HG02885 (cell line): ENCODE results near the gene BCAS3.

Source experiments
- ATAC-seq: cut with Tn5 transposase; IDR thresholded peaks from one replicate; pipeline ENCODE4 v1.9.1; 2021; ENCODE audit warnings: mild to moderate bottlenecking; ENCODE audit not compliant: unreplicated experiment, poor library complexity

BCAS3 gene

GRCh38 chr17:61294777-61295176, 617.1 kb downstream of the BCAS3 start:
- ATAC-seq: no peak

- ATAC-seq: no peak
Measured at GRCh38 chr17:61296058-61296457, 618.4 kb downstream of the BCAS3 start.

GRCh38 chr17:61299517-61300513, 622.2 kb downstream of the BCAS3 start:
- ATAC-seq: no peak

- ATAC-seq: no peak
Measured at GRCh38 chr17:61302953-61303816, 625.5 kb downstream of the BCAS3 start.

- no peak for ATAC-seq
Measured at GRCh38 chr17:61303817-61304096, 626.1 kb downstream of the BCAS3 start.

- no peak for ATAC-seq
Measured at GRCh38 chr17:61305024-61305423, 627.4 kb downstream of the BCAS3 start.

- no peak for ATAC-seq
Measured at GRCh38 chr17:61306003-61306402, 628.4 kb downstream of the BCAS3 start.

GRCh38 chr17:61307905-61308886, 630.5 kb downstream of the BCAS3 start:
- no peak for ATAC-seq

GRCh38 chr17:61309362-61310256, 632.0 kb downstream of the BCAS3 start:
- ATAC-seq: no peak

- ATAC-seq: no peak
Measured at GRCh38 chr17:61310590-61310989, 632.9 kb downstream of the BCAS3 start.

GRCh38 chr17:61312406-61313295, 635.0 kb downstream of the BCAS3 start:
- ATAC-seq: no peak

- no peak for ATAC-seq
Measured at GRCh38 chr17:61313461-61314326, 636.0 kb downstream of the BCAS3 start.

GRCh38 chr17:61314368-61315078, 636.9 kb downstream of the BCAS3 start:
- no peak for ATAC-seq

GRCh38 chr17:61316633-61317032, 639.0 kb downstream of the BCAS3 start:
- ATAC-seq: no peak

GRCh38 chr17:61317779-61318178, 640.1 kb downstream of the BCAS3 start:
- ATAC-seq: no peak

GRCh38 chr17:61318684-61319098, 641.0 kb downstream of the BCAS3 start:
- no peak for ATAC-seq

- no peak for ATAC-seq
Measured at GRCh38 chr17:61321344-61321743, 643.7 kb downstream of the BCAS3 start.
